ENCODE data around the gene TSHR. TPM values are rescaled to one million over a fixed set of nuclear protein-coding genes. Genes with fewer than 3 reads are reported as not detected.

TSHR gene
- total RNA-seq, 1 donor from 2014 or later, result not detected

DNA sequence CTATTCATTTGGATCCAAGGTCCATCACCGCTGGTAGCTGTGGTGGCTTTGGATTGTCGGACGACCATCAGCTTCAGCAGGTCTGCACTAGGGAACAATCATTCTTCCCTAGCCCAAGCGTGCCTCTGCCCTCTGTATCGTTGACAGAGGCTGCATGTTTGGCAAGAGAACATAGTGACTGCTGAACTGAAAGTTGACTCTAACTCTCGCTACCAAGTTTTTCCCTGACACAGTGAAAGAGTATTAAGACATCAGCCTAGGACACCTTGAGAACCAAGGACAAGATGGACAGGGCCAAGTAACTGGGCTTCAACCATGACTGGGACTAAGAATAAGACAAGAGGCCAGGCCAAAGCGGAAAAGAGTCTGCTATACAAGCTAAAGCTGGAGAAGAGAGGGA lies 26.3 kb downstream of the TSHR start:
- Histone ChIP-seq H3K9ac (no peak overlapping the region), H3K79me2 (ENCODE audit: low read depth) (no peaks in the 10 kb centered on the region), H3K27me3 (no peaks in the 10 kb centered on the region), H3K9me3 (ENCODE audit: low read depth) (no peaks in the 10 kb centered on the region), H3F3A (ENCODE audit: low read depth) (no peaks in the 10 kb centered on the region), H3K4me1 (no peaks in the 10 kb centered on the region), H3K4me2 (no peak overlapping the region), H3K36me3 (no peaks in the 10 kb centered on the region), H2AFZ (replicated peaks) (no peak overlapping the region), H4K20me1 (ENCODE audit: low read depth) (no peaks in the 10 kb centered on the region), H3K27ac (no peak overlapping the region), H3K4me3 (no peak overlapping the region)
- Mint-ChIP-seq H3K36me3 (no peaks in the 10 kb centered on the region), H3K9me3 (no peaks in the 10 kb centered on the region), H3K27me3 (ENCODE audit: insufficient read depth, low read depth) (no peaks in the 10 kb centered on the region), H3K4me3 (no peak overlapping the region), H3K27ac (no peak overlapping the region), H3K4me1 (peaks cover 7% of the 10 kb centered on the region)
- TF ChIP-seq EZH2phosphoT487 (IDR thresholded peaks at IDR 0.05) (no peak), EZH2 (IDR thresholded peaks at IDR 0.05) (no peak)
- TF ChIP-seq, protein P1, sequence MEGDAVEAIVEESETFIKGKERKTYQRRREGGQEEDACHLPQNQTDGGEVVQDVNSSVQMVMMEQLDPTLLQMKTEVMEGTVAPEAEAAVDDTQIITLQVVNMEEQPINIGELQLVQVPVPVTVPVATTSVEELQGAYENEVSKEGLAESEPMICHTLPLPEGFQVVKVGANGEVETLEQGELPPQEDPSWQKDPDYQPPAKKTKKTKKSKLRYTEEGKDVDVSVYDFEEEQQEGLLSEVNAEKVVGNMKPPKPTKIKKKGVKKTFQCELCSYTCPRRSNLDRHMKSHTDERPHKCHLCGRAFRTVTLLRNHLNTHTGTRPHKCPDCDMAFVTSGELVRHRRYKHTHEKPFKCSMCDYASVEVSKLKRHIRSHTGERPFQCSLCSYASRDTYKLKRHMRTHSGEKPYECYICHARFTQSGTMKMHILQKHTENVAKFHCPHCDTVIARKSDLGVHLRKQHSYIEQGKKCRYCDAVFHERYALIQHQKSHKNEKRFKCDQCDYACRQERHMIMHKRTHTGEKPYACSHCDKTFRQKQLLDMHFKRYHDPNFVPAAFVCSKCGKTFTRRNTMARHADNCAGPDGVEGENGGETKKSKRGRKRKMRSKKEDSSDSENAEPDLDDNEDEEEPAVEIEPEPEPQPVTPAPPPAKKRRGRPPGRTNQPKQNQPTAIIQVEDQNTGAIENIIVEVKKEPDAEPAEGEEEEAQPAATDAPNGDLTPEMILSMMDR (IDR thresholded peaks at IDR 0.05), result no peak
- DNase-seq (ENCODE audit: low spot score), result no peak

GRCh38 chr14:80982711-80983110 lies 27.3 kb downstream of the TSHR start:
- H3K27ac Mint-ChIP-seq, result no peak overlapping the region
- no peaks in the 10 kb centered on the region for H3K9me3 ChIP-seq (ENCODE audit: low read depth)
- no peaks in the 10 kb centered on the region for H3K36me3 Mint-ChIP-seq
- no peaks in the 10 kb centered on the region for H3F3A ChIP-seq (ENCODE audit: low read depth)
- H3K4me3 ChIP-seq, result no peak overlapping the region
- peak; percentile 55 for DNase-seq (ENCODE audit: low spot score)
- no peaks in the 10 kb centered on the region for H3K27me3 ChIP-seq
- no peaks in the 10 kb centered on the region for H3K4me1 ChIP-seq
- H3K4me3 Mint-ChIP-seq, result no peak overlapping the region
- no peaks in the 10 kb centered on the region for H4K20me1 ChIP-seq (ENCODE audit: low read depth)
- H3K4me1 Mint-ChIP-seq, result peaks cover 7% of the 10 kb centered on the region
- no peak overlapping the region for H3K9ac ChIP-seq
- H3K9me3 Mint-ChIP-seq, result no peaks in the 10 kb centered on the region
- no peak for TF ChIP-seq EZH2 (IDR thresholded peaks at IDR 0.05)
- TF ChIP-seq, protein P1 (IDR thresholded peaks at IDR 0.05), result no peak
- TF ChIP-seq EZH2phosphoT487 (IDR thresholded peaks at IDR 0.05), result no peak
- no peak overlapping the region for H3K4me2 ChIP-seq
- H3K79me2 ChIP-seq (ENCODE audit: low read depth), result no peaks in the 10 kb centered on the region
- H3K27ac ChIP-seq, result no peak overlapping the region
- no peaks in the 10 kb centered on the region for H3K27me3 Mint-ChIP-seq (ENCODE audit: insufficient read depth, low read depth)
- no peak overlapping the region for H2AFZ ChIP-seq (replicated peaks)
- no peaks in the 10 kb centered on the region for H3K36me3 ChIP-seq

DNA sequence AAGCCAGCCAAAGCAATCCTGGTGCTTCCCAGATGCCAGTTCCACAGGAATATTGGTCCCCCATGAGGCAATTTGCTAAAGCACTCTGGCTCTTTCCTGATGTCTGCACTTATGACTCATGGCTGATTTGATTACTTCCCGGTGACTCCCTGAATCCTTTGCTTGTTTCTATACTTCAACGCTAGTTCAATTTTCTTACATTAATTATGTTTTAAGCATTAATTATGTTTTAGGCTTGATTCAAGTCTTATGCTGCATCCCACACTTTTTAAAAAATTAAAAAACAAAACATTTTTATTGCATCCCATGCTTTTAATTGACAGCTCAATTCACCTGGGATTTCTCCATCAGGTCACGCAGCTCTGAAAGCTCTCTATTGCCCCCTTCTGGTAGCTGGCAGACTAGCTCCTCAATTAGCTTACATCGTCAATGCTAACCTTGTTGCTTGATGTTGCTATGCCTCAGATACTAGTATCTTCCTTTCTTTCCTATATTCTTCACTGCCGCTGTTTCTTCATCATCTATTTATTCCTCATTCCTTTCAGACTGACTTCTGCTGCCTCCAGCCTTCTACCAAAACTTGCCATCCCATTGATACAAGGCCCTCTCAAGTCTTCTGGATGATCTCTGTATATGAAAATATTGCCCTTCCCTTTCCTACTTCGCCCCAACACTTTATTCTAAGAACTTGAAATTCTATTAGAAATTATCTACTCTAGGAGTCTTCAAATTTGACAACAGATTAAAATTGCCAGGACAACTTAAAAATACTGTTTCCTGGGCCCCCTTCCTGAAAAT lies 32.0 kb downstream of the TSHR start:
- DNase-seq (ENCODE audit: low spot score), result peak; percentile 68
- Histone ChIP-seq H3K9me3 (ENCODE audit: low read depth) (no peaks in the 10 kb centered on the region), H3K9ac (no peak overlapping the region), H4K20me1 (ENCODE audit: low read depth) (no peaks in the 10 kb centered on the region), H3K27ac (no peak overlapping the region), H3K36me3 (no peaks in the 10 kb centered on the region), H3K4me1 (no peaks in the 10 kb centered on the region), H3F3A (ENCODE audit: low read depth) (no peaks in the 10 kb centered on the region), H3K4me3 (no peak overlapping the region), H3K4me2 (no peak overlapping the region), H3K27me3 (peaks cover 6% of the 10 kb centered on the region), H3K79me2 (ENCODE audit: low read depth) (no peaks in the 10 kb centered on the region), H2AFZ (replicated peaks) (no peak overlapping the region)
- Mint-ChIP-seq H3K27me3 (ENCODE audit: insufficient read depth, low read depth) (no peaks in the 10 kb centered on the region), H3K4me3 (no peak overlapping the region), H3K36me3 (no peaks in the 10 kb centered on the region), H3K4me1 (peaks cover 3% of the 10 kb centered on the region), H3K27ac (no peak overlapping the region), H3K9me3 (no peaks in the 10 kb centered on the region)
- TF ChIP-seq EZH2phosphoT487 (IDR thresholded peaks at IDR 0.05), result no peak
- TF ChIP-seq, protein P1 (IDR thresholded peaks at IDR 0.05), result peak; percentile 92
